HuH-7 (cell line): ENCODE data around the gene SMIM21.

ENCODE experiments used
- DNase-seq: peaks from one replicate; pipeline ENCODE4 v3.0.0; 2011; ENCODE audit warnings: low spot score

The SMIM21 gene

GRCh38 chr18:75422341-75422910 is 5.1 kb downstream of the SMIM21 start:
- DNase-seq: no peak

DNA sequence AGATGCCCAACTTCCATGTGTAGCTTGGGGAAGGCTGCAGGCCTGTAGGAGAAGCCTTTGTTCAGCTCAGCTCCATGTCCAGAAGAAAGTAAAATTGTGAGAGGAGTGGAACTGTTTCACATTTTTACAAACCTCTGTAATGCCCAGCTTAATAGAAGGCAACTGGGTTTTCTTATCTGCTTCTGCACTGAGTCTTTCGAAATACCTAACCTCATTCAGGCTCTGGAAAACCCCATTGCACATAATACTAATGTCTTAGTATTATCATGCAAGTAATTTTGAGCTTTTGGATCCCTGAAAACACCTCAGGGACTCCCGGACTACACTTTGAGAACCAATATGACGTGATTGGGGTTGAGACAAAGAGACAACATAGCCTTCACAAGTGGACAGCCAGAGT is 5.8 kb downstream of the SMIM21 start:
- no peak for DNase-seq

DNA sequence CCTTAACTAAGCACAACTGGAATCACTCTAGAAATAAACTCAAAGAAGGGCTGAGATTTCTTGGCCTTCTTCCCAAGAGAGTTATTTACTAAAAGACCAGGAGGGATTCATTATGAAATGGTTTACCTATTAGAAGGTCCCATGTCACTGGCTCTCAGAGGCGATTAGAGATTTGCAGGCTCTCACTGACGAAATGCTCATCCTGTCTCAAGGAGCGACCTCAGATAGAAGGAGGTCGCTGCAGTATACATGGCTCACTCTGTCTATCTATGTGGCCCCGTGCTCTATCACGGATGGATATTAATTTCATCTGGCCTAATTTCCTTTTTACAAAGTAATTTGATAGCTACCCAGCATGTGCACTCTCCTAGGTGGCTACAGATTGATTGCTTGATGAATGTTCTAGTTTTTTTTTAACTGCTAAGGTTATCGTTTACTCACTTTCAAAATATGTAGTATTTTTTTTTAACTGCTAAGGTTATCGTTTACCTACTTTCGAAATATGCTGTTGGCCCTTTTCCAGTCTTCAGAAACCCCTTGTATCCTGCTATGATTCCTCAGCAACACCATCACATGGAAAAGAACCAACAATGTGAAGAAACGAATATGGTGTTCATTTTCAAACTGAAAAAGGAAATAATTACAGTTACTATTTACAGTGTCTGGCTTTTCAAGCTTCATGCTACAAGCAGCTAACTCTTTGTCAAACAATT is 9.1 kb downstream of the SMIM21 start:
- no peak for DNase-seq

DNA sequence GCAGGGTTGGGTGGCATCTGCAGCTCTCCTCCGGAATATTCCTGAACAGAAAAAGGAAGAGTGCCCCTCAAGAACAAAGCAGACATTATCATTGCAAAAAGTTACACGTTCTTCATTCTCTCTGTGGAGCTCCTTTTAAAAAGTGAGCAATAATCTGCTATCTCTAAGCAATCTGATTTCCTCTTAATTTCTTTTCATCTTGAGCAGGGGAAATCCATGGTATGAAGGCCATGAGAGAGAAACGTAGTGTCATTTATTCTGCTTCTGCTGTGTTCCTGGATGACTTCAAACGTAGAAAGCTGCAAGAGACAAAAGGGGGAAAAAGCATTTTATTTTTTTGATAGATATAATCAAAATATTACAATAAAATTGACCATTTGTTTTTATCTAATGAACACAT is 16.9 kb downstream of the SMIM21 start:
- DNase-seq: no peak

GRCh38 chr18:75409806-75410205 is 17.7 kb downstream of the SMIM21 start:
- no peak for DNase-seq

DNA sequence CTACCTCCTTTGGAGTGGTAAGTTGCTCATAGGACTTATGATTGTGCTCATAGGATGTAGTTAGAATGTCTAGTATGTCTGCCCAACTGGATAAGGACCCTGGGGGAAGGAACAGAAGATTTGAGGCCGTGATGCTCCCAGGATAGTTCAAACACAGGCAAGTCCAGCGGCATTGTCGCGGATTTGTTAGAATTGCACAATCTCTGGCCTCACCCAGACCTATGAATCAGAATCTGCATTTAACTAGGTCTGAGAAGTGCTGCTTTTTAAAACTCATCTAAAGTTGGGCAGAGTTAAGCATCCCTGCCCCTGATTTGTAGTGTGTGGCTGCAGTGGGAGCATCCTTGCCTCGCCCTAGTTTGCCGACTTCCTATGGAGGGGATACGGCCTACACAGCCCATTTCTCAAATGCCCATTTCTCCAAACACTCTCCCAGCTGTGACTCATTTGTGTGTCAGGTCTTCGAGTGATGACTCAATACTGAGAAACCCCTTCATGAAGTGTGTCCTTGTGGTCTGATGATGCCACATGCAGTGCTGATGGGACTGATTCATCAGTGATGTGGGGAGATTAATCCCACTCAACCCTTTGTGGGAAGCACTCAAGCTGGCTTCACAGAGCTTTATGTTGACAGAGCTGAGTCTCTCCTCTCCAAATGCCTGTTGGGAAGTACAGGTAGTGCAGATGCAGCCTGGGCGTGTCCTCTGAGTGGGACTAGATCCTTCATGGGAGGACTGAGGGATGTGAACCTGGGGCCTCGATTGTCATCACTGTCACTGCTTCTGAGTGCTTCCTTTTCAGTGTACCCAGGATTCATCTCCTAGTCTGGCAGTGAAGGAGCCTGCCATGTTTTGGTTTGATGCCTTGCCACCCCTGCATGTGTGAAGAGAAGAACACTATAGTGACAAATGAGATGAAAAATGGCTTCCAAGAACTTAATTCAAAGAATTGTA is 18.7 kb downstream of the SMIM21 start:
- DNase-seq: no peak

- DNase-seq: no peak
Measured at GRCh38 chr18:75407468-75408437, 19.8 kb downstream of the SMIM21 start.

DNA sequence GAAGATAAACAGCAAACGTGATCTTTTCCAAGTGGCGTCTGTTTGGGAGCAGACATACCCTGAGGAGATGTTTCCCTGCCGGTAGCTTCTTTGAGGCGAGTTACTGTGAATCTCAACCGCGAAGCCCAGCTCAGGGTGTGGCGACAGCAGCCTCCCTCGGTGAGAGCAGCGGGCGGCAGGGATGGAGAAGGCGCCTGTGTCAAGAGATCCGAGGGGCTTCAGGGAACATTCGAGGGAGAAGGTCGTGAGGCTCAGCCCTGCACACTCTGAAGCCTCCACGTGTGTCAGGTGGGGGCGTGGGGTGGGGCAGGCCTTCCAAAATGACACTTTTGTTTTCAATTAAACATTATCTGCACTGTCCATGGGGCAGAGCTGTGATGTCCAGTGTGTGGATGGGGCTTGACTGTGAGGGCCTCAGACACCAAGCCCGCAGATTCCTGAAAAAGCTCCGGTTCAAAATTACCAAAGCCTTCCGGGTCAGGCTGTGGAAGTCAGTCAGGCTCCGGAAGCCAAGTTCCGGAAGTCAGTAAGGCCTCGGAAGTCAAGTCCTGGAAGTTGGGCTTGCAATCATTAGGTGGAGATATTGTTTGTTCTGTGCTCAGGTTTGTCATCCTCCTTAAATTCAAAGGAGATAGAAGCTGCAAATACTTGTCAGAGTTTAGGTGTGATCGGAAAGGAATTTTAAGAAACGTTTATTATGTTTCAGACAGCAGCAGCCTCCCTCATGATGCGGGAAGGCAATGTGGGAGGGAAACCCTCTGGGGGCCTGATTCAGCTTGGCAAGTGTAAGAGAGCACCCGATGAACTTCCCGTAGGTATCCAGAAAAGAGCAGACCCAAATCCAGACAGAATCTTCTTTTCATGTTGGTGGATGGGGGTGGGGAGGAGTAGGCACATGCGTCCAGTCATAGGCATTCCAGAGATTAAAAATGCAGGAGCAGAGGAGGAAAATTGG is 20.7 kb downstream of the SMIM21 start:
- DNase-seq: no peak

DNA sequence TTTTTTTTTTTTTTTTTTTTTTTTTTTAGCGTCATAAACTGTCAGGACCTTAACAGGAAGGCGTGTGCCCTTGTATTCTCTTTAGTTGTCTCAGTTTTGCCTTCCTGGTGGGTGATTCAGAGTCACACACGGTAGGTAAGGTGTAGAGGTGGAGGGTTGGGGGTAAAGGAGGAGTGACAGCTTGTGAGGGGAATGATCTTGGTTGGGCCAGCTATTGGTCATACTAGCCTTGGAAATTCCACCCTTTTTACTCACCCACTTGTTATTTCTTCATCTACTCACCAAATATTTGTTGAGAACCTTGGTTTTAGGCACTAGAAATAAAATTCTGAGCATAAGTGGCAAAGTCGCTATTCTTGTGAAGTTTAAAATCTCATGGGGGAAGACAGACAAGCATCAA is 22.2 kb downstream of the SMIM21 start:
- no peak for DNase-seq

DNA sequence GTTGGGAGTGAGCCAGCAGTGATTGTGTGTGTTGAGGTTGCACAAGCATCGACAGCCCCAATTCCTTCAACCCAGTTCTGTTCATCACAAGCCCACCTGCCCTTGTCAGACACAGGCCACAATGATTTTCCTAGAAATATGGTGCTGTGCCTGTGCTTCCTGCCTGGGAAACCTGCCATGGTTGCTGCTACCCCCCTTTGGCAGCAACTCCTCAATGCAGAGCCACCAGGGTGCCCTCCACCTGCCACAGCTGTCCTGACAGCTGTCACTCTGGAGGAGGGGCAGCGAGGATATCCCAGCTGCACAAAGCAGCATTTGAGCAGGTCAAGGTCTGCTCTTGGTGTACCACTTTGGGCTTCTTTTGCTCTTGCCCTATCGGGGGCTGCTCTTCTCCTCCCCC is 27.1 kb downstream of the SMIM21 start:
- DNase-seq: no peak

DNA sequence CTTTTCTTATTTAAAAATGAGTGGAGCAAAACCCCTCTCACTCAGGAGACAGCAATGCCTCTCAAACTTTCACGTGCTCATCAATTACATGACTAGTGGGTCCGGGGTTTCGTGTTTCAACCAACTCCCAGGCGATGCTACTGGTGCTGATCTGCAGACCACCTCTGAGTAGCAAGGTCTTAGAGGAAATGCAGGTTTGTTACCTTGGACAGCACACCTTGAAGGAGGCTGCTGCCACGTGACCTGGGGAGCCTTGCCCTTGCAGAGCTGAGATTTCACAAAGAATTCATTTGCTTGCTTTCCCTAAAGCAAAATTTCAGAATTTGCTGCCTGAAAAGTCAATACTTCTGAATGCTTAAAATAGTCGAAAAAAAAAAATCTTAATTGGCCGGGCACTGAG is 32.4 kb downstream of the SMIM21 start:
- no peak for DNase-seq

DNA sequence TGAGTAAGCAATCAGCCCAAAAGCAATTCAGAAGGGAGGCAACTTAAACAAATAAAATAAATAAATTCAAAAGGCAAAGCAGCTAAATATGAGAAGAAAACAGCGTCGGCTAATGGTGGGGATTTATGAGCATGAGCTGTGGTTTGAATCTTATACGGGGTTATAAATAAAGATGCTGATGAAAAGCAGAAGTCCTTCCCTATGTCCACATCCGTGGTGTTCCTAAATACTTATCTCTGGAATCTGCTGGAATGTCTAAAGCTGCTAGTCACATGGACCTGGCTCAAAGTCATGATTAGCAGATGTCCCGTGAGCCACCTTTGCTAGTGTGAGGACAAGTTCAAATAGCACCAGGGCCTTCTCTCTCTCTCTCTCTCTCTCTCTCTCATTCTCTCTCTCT is 33.8 kb downstream of the SMIM21 start:
- DNase-seq: no peak

DNA sequence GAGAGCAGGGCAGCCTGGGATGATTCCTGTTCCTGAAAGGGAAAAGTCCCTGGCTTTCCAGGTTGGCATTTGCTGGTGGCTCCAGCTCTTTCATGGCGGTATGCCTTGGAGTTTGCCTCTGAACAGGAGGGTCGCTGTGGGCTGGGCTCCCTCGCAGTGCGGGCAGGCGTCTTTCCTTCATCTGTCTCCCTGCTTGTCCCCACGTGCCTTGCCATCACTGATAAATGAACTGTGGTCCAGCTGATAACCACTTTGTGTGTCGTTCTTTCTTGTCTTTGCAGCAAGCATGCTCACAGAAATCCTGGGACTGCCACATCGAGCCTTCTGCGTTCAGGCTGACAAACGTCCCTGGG is 35.3 kb downstream of the SMIM21 start:
- no peak for DNase-seq

DNA sequence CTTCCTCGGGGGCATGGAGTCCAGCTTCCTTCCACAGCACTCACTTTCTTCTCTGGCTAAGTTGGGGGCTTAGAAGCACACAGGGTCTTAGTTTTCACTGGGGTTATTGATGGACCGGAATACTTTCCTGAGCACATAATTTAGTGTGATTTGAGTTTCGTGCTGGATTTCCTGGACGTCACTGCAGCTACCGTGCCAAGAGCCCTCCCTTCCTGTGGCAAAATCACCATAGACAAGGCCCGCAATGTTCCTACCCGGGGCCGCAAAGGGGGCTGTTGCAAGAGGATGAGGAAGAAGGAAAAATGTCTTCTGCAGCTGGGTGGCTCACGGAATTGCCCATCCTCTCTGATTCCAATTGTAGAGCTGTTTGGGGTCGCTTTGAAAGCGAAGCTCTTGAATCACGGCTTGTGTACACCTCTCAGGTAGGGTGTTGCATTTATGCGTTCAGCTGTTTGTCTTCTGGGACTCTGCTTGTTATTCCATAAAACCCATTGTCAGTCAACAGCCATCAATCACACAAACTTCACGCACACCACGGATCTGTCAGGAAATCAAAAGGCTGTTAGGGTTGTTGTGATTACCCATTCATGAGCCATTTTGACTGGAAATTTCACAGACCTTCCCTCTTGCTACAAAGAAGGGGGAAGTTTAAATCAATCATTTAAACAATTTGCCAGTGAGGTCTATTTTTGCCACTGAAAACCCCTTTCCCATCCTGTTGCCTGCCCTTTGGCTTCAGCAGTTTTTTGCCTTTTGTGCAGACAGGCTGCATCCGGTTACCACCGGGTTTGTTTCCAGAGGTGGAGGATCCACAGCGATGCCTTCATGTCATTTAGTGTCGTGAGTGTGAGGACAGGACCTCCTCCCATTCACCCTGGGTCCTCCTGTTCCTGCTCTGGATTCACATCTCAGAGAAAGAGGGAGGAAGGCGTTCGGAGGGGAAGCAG is 36.0 kb downstream of the SMIM21 start:
- DNase-seq: no peak

DNA sequence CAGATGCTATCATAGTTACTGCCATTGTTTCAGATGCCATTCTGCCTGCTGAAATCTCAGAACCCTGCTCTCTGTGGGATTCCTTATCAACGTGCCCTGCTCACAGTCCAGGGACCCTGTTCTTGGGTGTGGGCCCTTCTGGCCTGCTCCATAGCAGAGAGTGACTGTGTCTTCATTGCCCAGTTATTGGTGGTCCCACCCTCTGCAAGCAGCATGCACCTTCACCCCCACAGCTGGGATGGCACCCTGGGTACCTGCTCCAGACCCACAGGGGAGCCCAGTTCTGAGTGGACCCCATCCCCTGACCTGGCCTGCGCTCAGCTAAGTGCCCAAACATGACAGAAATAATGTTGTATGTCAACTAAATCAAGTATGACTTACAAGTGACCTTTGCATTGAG is 36.6 kb downstream of the SMIM21 start:
- DNase-seq: no peak

DNA sequence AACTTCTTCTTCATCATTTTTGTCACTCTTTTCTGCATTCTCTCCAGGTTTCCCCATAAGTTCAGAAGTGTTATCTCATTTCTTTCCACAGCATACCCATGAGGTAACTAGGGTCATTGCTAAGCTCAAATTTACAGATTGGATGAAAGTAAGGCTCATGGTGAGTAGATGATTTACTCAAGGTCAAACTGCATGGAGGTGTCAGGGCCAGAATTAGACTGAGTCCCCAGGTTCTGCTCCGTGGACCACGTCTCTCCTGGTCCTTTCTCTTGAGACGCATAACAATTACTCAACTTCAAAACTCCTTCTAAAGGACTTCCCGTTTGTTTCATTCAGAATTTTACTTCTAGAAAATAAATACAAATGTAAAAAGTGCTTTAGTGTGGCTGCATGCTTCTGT is 43.4 kb downstream of the SMIM21 start:
- DNase-seq: no peak

- DNase-seq: no peak
Measured at GRCh38 chr18:75378376-75379315, 48.9 kb downstream of the SMIM21 start.

DNA sequence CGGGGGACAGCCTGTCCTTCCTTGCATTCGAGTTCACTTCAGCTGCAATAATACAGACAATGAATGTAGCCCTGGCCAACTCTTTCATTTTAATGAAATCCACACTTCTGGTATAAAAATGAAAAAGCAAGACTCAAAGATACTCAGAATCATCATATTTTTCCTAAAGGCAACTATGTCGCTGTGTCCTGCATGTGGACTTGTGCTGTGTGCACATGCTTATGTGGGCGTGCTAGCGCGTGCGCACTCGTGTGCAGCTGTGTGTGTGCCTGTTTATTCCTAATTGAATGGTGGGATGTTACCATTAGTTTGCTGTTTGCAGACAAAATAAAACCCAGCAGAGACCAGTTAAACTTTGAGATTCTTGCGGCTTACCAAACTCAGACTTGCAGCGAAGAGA is 49.6 kb downstream of the SMIM21 start:
- no peak for DNase-seq

GRCh38 chr18:75377258-75377657 is 50.2 kb downstream of the SMIM21 start:
- no peak for DNase-seq
